Heart right ventricle (tissue), 16 donors: ENCODE data around the gene ABCG5. TPM values are rescaled to one million over a fixed set of nuclear protein-coding genes. Genes with fewer than 3 reads are reported as not detected.

Experiments
- ATAC-seq, 8 donors: fragments of 200-7000 bp; cut with Tn5 transposase; one replicate each; pipeline ENCODE4 v1.9.1; 2020; ENCODE audit warnings: mild to moderate bottlenecking in 8 of 8, moderate library complexity in 8 of 8, moderate number of reproducible peaks in 1 of 8
- DNase-seq, 2 donors: peaks; one replicate each; pipeline ENCODE4 v3.0.0-alpha.2; 2020
- H3K27ac ChIP-seq, 10 donors: fragments of 200-600 bp; sonication (generic) in 2 of 10; one replicate each; pipeline versions ENCODE4 v1.5.0 to v1.8.0; 2020 to 2022; ENCODE audit warnings: mild to moderate bottlenecking in 3 of 10
- H3K27me3 ChIP-seq, 7 donors: fragments of 200-600 bp; one replicate each; pipeline ENCODE4 v1.8.0; 2021 to 2022; ENCODE audit warnings: mild to moderate bottlenecking in 2 of 7
- H3K36me3 ChIP-seq, 9 donors: fragments of 200-600 bp; sonication (generic) in 1 of 9; one replicate each; pipeline versions ENCODE4 v1.5.0 to v1.8.0; 2020 to 2022; ENCODE audit warnings: mild to moderate bottlenecking in 2 of 9
- H3K4me1 ChIP-seq, 9 donors: fragments of 200-600 bp; sonication (generic) in 1 of 9; one replicate each; pipeline versions ENCODE4 v1.5.0 to v1.8.0; 2020 to 2022; ENCODE audit warnings: mild to moderate bottlenecking in 4 of 9
- H3K4me3 ChIP-seq, 10 donors: fragments of 200-600 bp; sonication (generic) in 2 of 10; one replicate each; pipeline versions ENCODE4 v1.5.0 to v1.8.0; 2020 to 2022; ENCODE audit warnings: mild to moderate bottlenecking in 7 of 10, moderate library complexity in 2 of 10
- H3K9me3 ChIP-seq, 11 donors: fragments of 200-600 bp in 10 of 11; sonication (generic) in 2 of 11; one replicate each; pipeline versions ENCODE4 v1.5.0 to v1.8.0; 2013 to 2022; ENCODE audit warnings: mild to moderate bottlenecking in 2 of 11, control low read depth in 1 of 11, moderate library complexity in 1 of 11
- CTCF ChIP-seq, 9 donors: fragments of 200-600 bp; sonication (generic) in 2 of 9; IDR thresholded peaks; one replicate each; pipeline versions ENCODE4 v1.5.0 to v1.8.0; 2021 to 2022; ENCODE audit warnings: antibody characterized with exemption in 9 of 9, mild to moderate bottlenecking in 5 of 9, moderate library complexity in 1 of 9
- WGBS, 2 donors: extraction: QIAGEN DNeasy Blood & Tissue Kit; methylation state at CpG; one replicate each; pipeline ENCODE4 v1.1.7; 2013; ENCODE audit warnings: inconsistent platforms in 1 of 2; 5-methylcytosine and 5-hydroxymethylcytosine counted together
- intact Hi-C, 10 donors: fragments of 100-400 bp; cut with DNase I; formaldehyde crosslinking; loops; one replicate each; pipeline versions ENCODE4 v1.11.1 to v1.14.2; 2022
- polyA plus RNA-seq, 2 donors: library from polyadenylated mRNA; stranded (reverse); fragments of 200-250 nt; gene quantifications; one replicate each; pipeline ENCODE4 v1.2.3, GENCODE V29; 2013
- total RNA-seq, 10 donors: library from RNA; stranded (reverse); fragmentation: NEBNext Ultra II Directional in 3 of 10; extraction: Animal tissue kit (Norgen Biotek cat#: 25700) in 3 of 10; gene quantifications; one replicate each; pipeline versions ENCODE4 v1.2.1 to v1.2.4, GENCODE V29; 2021 to 2023
- donor health status: Arrhythmogenic right ventricular cardiomyopathy.
- donor health status: ischemic (EF 13 %, LVEDD 7.1; RV severe dilation, severe dysfunction).
- donor health status: healthy with polysubstance abuse.
- donor health status: DM: no; HTN: yes; CAD: no.
- donor health status: DM: no; HTN: no; CAD: no.
- donor health status: ischemic (EF 25% LVEDD 6.9; RV normal size, moderate dysfunction).
- donor health status: ischemic (EF 25% LVEDD 5.7; RV mildly dilated, moderate dysfunction).
- donor health status: healthy.
- donor health status: DM: yes; HTN: yes; CAD: no.
- donor health status: Ischemic cardiomyopathy.
- donor health status: ischemic (EF 35%, LVEDD 5.7; RV mildly dilated, moderate dysfunction).
- donor health status: nonischemic (EF 11% LVEDD 7.7; RV severe dilation, severe dysfunction).
- donor health status: DM: yes; HTN: yes; CAD: no.
- donor health status: PGD.
- donor health status: ischemic (EF 29% LVEDD 5.4; RV normal size, mild dysfunction).
- donor health status: nonischemic (EF 23%, LVEDD 6.1; RV moderate dilation, normal function).

The ABCG5 gene
- total and polyA plus RNA-seq, 12 donors = 0.13 TPM; not detected in 11

GRCh38 chr2:43877782-43878464, 39.3 kb upstream of the ABCG5 start:
- TF ChIP-seq CTCF (IDR thresholded peaks at IDR 0.05) = peak; percentile 60 to 93 (median 82)
- Histone ChIP-seq H3K4me1 (peaks cover 0 to 5% (median 0%) of the 10 kb centered on the region in 9 donors), H3K4me3 (no peak overlapping the region), H3K36me3 (no peaks in the 10 kb centered on the region), H3K27me3 (peaks cover 0 to 28% (median 0%) of the 10 kb centered on the region in 7 donors), H3K9me3 (no peaks in the 10 kb centered on the region), H3K27ac (no peak overlapping the region)
- ATAC-seq (peak in 7 of 8 donors; percentile 53 to 70 (median 63)), DNase-seq (peak; percentile 36 to 38)
- intact Hi-C loops = loop anchor here in 2 of 10 donors (10.0 kb wide), 1 partner anchor 263 kb away; no protein-coding TSS in a partner anchor
- 34% methylated on average over 16 of the region's 16 CpGs for WGBS, 2 donors

- intact Hi-C loops = loop anchor here in 2 of 10 donors (10.0 kb wide), 1 partner anchor 260 kb away; no protein-coding TSS in a partner anchor
- WGBS, 2 donors = 80 to 82% methylated on average over 11 of the region's 11 CpGs
- TF ChIP-seq CTCF (IDR thresholded peaks at IDR 0.05) = no peak
- ATAC-seq = no peak
- peaks cover 0 to 5% (median 0%) of the 10 kb centered on the region in 9 donors for H3K4me1 ChIP-seq
- no peak overlapping the region for H3K4me3 ChIP-seq
- no peaks in the 10 kb centered on the region for H3K36me3 ChIP-seq
- DNase-seq = no peak
- no peak overlapping the region for H3K27ac ChIP-seq
- H3K27me3 ChIP-seq = peaks cover 0 to 35% (median 6%) of the 10 kb centered on the region in 7 donors
- no peaks in the 10 kb centered on the region for H3K9me3 ChIP-seq
Measured at GRCh38 chr2:43874776-43875451, 36.3 kb upstream of the ABCG5 start.

GRCh38 chr2:43872151-43872550, 33.5 kb upstream of the ABCG5 start:
- H3K27ac ChIP-seq = no peak overlapping the region
- ATAC-seq = no peak
- 87 to 91% methylated on average over 12 of the region's 12 CpGs for WGBS, 2 donors

More at GRCh38 chr2:43872151-43872550, 33.5 kb upstream of the ABCG5 start:
- Histone ChIP-seq H3K4me3 (no peak overlapping the region), H3K27me3 (peaks cover 0 to 17% (median 12%) of the 10 kb centered on the region in 7 donors), H3K9me3 (no peaks in the 10 kb centered on the region), H3K4me1 (no peaks in the 10 kb centered on the region), H3K36me3 (no peaks in the 10 kb centered on the region)
- no peak for DNase-seq
- intact Hi-C loops = loop anchor here in 2 of 10 donors (10.0 kb wide), 1 partner anchor 257 kb away; no protein-coding TSS in a partner anchor
- TF ChIP-seq CTCF (IDR thresholded peaks at IDR 0.05) = no peak
